Colonic mucosa (tissue), 4 donors: Measurements from ENCODE around the gene SCN2B. TPM values are rescaled to one million over a fixed set of nuclear protein-coding genes. Genes with fewer than 3 reads are reported as not detected.

Experiments used
- DNase-seq: peaks from one replicate; pipeline ENCODE4 v3.0.0-alpha.2; 2020
- H3K27ac ChIP-seq: fragments of 200-600 bp; one replicate; pipeline ENCODE4 v1.8.0; 2021
- H3K27me3 ChIP-seq: fragments of 200-600 bp; one replicate; pipeline ENCODE4 v1.8.0; 2021
- H3K36me3 ChIP-seq: fragments of 200-600 bp; one replicate; pipeline ENCODE4 v1.8.0; 2021
- H3K4me1 ChIP-seq: fragments of 200-600 bp; one replicate; pipeline ENCODE4 v1.8.0; 2021; ENCODE audit warnings: mild to moderate bottlenecking
- H3K4me3 ChIP-seq: fragments of 200-600 bp; one replicate; pipeline ENCODE4 v1.8.0; 2021
- H3K9ac ChIP-seq, 2 donors: one replicate each; pipeline ENCODE4 v1.7.0; 2013; ENCODE audit warnings: control low read depth in 2 of 2, low read depth in 2 of 2, low read length in 2 of 2
- H3K9me3 ChIP-seq: fragments of 200-600 bp; one replicate; pipeline ENCODE4 v1.8.0; 2021
- CTCF ChIP-seq: fragments of 200-600 bp; IDR thresholded peaks from one replicate; pipeline ENCODE4 v1.8.0; 2022; ENCODE audit warnings: antibody characterized with exemption, mild to moderate bottlenecking
- intact Hi-C: fragments of 100-400 bp; cut with DNase I; formaldehyde crosslinking; loops from one replicate; pipeline ENCODE4 v1.14.1; 2022
- total RNA-seq, 2 donors: library from RNA; stranded (reverse); fragmentation: NEBNext Ultra II Directional in 1 of 2; extraction: Animal tissue kit (Norgen Biotek cat#: 25700) in 1 of 2; gene quantifications; one replicate each; pipeline ENCODE4 v1.2.1, GENCODE V29; 2021
- donor health status: healthy.
- donor health status: DM: no; HTN: no; CAD: no.
- donor health status: DM: no; HTN: no; CAD: no.

Gene SCN2B
- total RNA-seq, 2 donors from 2014 or later: 0.12 to 0.45 TPM

DNA sequence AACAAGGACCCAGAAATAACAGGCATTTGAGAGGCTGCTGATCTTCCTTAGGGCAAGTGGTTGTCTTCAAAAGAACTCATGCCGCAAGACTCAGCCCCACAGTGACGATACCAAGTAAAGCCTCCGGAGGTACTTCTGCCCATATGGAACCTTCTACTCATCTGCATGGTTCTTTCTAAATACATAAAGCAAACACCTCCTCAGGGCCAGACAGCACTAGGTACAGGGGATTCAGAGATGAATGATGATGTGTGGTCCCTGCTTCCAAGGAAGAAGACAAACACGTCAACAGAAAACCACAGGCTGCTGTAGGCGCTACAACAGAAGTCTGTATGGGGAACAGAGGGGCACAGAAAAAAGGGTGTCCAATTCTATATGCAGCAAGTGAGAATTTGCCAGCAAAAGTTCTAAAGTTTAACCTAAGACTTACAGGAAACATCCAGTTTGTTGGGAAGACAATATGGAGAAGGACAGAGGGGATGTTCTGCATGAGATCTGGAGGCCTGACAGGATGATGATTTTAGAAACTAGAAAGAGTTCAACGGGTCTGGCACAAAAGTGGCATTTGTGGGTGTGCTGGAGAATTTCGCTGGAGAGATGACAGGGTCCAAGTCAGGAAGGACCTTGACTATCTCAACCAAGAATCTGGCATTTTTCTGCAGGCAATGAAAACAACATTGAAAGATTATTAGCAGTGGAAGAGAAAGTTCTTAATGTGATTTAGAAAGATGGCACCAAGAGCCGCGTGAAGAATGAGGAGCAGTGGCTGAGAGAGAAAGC is 24.7 kb upstream of the SCN2B start:
- Histone ChIP-seq H3K4me1 (peaks cover 11% of the 10 kb centered on the region), H3K27ac (no peak overlapping the region), H3K36me3 (no peaks in the 10 kb centered on the region)

DNA sequence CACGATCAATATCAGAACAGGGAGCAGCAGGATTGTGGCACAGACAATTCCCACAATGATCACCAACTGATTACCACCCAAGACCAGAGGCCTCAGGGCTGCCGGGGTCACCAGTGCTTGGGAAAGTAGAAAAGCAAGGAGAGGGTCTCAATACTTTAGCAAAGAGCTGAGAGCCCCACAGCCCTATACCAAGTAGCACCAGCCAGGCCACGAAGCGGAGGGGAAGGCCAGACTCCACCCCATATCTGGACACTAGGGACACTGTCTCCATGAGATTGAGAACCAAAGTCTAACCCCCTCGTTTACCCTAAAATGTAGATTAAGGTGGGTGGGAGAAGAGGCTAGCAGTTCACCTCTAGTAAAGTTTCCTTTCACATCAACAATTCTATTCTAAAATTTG is 24.1 kb upstream of the SCN2B start:
- H3K4me1 ChIP-seq: peaks cover 11% of the 10 kb centered on the region
- DNase-seq: no peak
- H3K9ac ChIP-seq: no peak overlapping the region
- no peak overlapping the region for H3K4me3 ChIP-seq
- no peak for TF ChIP-seq CTCF
- intact Hi-C loops: loop anchor here (5.0 kb wide), 1 partner anchor 152 kb away; no protein-coding TSS in a partner anchor
- no peak overlapping the region for H3K27ac ChIP-seq
- no peaks in the 10 kb centered on the region for H3K36me3 ChIP-seq
- no peaks in the 10 kb centered on the region for H3K27me3 ChIP-seq
- H3K9me3 ChIP-seq: no peaks in the 10 kb centered on the region

More for the DNA sequence above, 24.7 kb upstream of the SCN2B start:
- no peak overlapping the region for H3K4me3 ChIP-seq
- no peak for TF ChIP-seq CTCF
- DNase-seq: no peak
- no peak overlapping the region for H3K9ac ChIP-seq
- intact Hi-C loops: loop anchor here (5.0 kb wide), 1 partner anchor 151 kb away; no protein-coding TSS in a partner anchor
- H3K9me3 ChIP-seq: no peaks in the 10 kb centered on the region
- H3K27me3 ChIP-seq: no peaks in the 10 kb centered on the region

GRCh38 chr11:118199135-118199534 is 22.7 kb upstream of the SCN2B start:
- no peak overlapping the region for H3K9ac ChIP-seq
- H3K36me3 ChIP-seq: no peaks in the 10 kb centered on the region
- H3K27me3 ChIP-seq: no peaks in the 10 kb centered on the region
- TF ChIP-seq CTCF: no peak
- no peak for DNase-seq
- intact Hi-C loops: loop anchor here (2.0 kb wide), 1 partner anchor 92 kb away; no protein-coding TSS in a partner anchor
- no peaks in the 10 kb centered on the region for H3K9me3 ChIP-seq
- no peak overlapping the region for H3K27ac ChIP-seq
- peaks cover 11% of the 10 kb centered on the region for H3K4me1 ChIP-seq
- H3K4me3 ChIP-seq: no peak overlapping the region

DNA sequence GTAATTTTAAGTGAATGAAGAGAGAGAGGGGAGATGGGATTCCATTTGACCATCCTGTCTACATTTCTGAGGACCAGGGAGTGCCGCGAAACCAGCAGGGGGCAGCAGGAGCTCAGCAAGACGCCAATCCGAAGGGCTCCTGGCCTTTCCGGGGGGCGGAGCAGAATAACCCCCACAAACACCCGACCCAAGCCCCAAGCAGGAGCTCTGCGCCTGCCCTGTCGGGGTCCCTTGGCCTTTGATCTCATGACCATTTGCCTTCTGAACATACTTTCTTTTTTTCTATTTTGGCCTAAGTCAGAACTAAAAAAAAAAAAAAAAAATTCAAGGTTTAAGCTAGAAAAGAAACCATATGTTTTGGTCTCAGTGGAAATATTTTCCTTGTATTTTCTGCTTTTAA is 21.9 kb upstream of the SCN2B start:
- DNase-seq: peak; percentile 88
- H3K4me3 ChIP-seq: no peak overlapping the region
- H3K27ac ChIP-seq: no peak overlapping the region
- intact Hi-C loops: loop anchor here (2.0 kb wide), 1 partner anchor 92 kb away; no protein-coding TSS in a partner anchor
- no peaks in the 10 kb centered on the region for H3K9me3 ChIP-seq
- TF ChIP-seq CTCF: peak; percentile 90
- H3K27me3 ChIP-seq: no peaks in the 10 kb centered on the region
- peak overlapping the region in 1 of 2 donors; percentile 27 for H3K9ac ChIP-seq
- peaks cover 11% of the 10 kb centered on the region for H3K4me1 ChIP-seq
- no peaks in the 10 kb centered on the region for H3K36me3 ChIP-seq

DNA sequence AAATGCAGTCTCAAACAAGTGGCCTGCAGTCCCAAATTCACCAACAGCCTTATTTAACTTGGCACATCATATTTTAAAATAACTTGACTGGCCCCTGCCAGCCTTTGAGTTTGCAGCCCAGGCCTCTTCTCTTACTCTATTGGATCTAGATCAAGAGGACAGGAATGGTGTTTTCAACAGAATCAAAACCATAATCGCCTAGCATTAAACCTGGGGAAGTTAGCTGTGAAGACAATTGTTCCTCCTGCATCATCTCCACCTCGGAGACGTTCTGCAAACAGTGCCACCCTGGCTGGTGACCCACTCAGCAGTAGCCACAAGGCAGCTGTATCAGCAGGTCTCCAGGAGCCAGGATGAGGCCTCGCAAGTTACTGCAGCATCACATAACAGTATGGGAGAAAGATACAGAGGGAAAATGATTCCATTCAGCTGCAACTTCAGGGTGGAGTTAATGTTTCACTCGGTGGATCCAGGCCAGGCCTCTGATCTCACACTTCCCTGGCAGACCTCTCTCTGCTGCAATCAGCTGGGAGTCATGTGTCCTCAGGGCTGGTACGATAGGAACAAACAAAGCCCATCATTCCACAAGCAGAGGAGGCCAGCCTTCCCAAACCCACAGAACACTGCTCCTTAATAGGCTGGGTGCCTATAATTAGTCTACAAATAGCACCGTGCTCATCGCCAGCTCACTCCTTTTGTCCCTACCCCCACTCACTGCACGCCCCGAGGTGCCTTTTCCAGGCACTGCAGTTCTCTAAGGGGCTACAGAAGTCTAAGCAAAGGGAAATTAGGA is 18.6 kb upstream of the SCN2B start:
- Histone ChIP-seq H3K9me3 (no peaks in the 10 kb centered on the region), H3K4me3 (no peak overlapping the region), H3K36me3 (no peaks in the 10 kb centered on the region), H3K4me1 (no peaks in the 10 kb centered on the region), H3K9ac (peak overlapping the region in 1 of 2 donors; percentile 27), H3K27ac (no peak overlapping the region), H3K27me3 (no peaks in the 10 kb centered on the region)
- TF ChIP-seq CTCF: no peak
- intact Hi-C loops: no loop called here
- DNase-seq: peak; percentile 91
